ENCODE results near the gene CSTF2.

- no peak for TF ChIP-seq CTCF (conservative IDR thresholded peaks at IDR 0.05; ENCODE audit: low read depth, low read length)
- TF ChIP-seq POLR2A (IDR thresholded peaks at IDR 0.05; ENCODE audit: low read depth, low read length) = no peak
- no peak for TF ChIP-seq USF2 (IDR thresholded peaks at IDR 0.05; ENCODE audit: low read depth, low read length)
- TF ChIP-seq MAZ (IDR thresholded peaks at IDR 0.05; ENCODE audit: borderline replicate concordance, low read depth, low read length) = no peak
- TF ChIP-seq CEBPB (IDR thresholded peaks at IDR 0.05; ENCODE audit: low read depth, low read length) = no peak
- no peak for TF ChIP-seq MXI1 (IDR thresholded peaks at IDR 0.05; ENCODE audit: borderline replicate concordance, low read depth, low read length)
- TF ChIP-seq BHLHE40 (IDR thresholded peaks at IDR 0.05; ENCODE audit: low read depth, low read length) = no peak
- no peak for TF ChIP-seq FOS (IDR thresholded peaks at IDR 0.05; ENCODE audit: low read depth, low read length)
- TF ChIP-seq RCOR1 (IDR thresholded peaks at IDR 0.05; ENCODE audit: insufficient replicate concordance, low read length) = no peak
- TF ChIP-seq MAFK (IDR thresholded peaks at IDR 0.05; ENCODE audit: low read depth, low read length) = no peak
- TF ChIP-seq SMC3 (IDR thresholded peaks at IDR 0.05; ENCODE audit: low read depth, low read length) = no peak
- no peak for TF ChIP-seq RAD21 (IDR thresholded peaks at IDR 0.05; ENCODE audit: low read length)
- no peak for TF ChIP-seq CHD1 (IDR thresholded peaks at IDR 0.05; ENCODE audit: low read depth, low read length)
Measured at GRCh38 chrX:100798484-100799214, 21.5 kb upstream of the CSTF2 start.
